ENCODE data around the gene APRT. TPM values are rescaled to one million over a fixed set of nuclear protein-coding genes. Genes with fewer than 3 reads are reported as not detected.

Gene APRT
- total and polyA plus RNA-seq, 10 of the 15 experiments (the other 5 are each of a cell fraction or from before 2014, with no cell fraction given) = 30.6 to 495 (median 166) TPM

- 0 out of 2 replicates have a peak, but pooled peaks have one; percentile 30 for TF ChIP-seq RELB (IDR thresholded peaks at IDR 0.05; ENCODE audit: low read depth)
- TF ChIP-seq USF2 (IDR thresholded peaks at IDR 0.05; ENCODE audit: borderline replicate concordance, low read depth, low read length) = no peak
- TF ChIP-seq PML (IDR thresholded peaks at IDR 0.05; ENCODE audit: low read length) = no peak
- TF ChIP-seq MXI1 (IDR thresholded peaks at IDR 0.05; ENCODE audit: low read depth, low read length) = 0 out of 2 replicates have a peak, but pooled peaks have one; percentile 51
- no peak for TF ChIP-seq NFIC (IDR thresholded peaks at IDR 0.05; ENCODE audit: low read depth, low read length)
- TF ChIP-seq, protein P1, sequence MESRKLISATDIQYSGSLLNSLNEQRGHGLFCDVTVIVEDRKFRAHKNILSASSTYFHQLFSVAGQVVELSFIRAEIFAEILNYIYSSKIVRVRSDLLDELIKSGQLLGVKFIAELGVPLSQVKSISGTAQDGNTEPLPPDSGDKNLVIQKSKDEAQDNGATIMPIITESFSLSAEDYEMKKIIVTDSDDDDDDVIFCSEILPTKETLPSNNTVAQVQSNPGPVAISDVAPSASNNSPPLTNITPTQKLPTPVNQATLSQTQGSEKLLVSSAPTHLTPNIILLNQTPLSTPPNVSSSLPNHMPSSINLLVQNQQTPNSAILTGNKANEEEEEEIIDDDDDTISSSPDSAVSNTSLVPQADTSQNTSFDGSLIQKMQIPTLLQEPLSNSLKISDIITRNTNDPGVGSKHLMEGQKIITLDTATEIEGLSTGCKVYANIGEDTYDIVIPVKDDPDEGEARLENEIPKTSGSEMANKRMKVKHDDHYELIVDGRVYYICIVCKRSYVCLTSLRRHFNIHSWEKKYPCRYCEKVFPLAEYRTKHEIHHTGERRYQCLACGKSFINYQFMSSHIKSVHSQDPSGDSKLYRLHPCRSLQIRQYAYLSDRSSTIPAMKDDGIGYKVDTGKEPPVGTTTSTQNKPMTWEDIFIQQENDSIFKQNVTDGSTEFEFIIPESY (IDR thresholded peaks at IDR 0.05) = no peak
- TF ChIP-seq IKZF1 (conservative IDR thresholded peaks at IDR 0.05) = peak; percentile 62
- TF ChIP-seq CUX1 (IDR thresholded peaks at IDR 0.05; ENCODE audit: insufficient replicate concordance, low read depth, low read length) = no peak
- TF ChIP-seq, protein P2, sequence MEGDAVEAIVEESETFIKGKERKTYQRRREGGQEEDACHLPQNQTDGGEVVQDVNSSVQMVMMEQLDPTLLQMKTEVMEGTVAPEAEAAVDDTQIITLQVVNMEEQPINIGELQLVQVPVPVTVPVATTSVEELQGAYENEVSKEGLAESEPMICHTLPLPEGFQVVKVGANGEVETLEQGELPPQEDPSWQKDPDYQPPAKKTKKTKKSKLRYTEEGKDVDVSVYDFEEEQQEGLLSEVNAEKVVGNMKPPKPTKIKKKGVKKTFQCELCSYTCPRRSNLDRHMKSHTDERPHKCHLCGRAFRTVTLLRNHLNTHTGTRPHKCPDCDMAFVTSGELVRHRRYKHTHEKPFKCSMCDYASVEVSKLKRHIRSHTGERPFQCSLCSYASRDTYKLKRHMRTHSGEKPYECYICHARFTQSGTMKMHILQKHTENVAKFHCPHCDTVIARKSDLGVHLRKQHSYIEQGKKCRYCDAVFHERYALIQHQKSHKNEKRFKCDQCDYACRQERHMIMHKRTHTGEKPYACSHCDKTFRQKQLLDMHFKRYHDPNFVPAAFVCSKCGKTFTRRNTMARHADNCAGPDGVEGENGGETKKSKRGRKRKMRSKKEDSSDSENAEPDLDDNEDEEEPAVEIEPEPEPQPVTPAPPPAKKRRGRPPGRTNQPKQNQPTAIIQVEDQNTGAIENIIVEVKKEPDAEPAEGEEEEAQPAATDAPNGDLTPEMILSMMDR (IDR thresholded peaks at IDR 0.05 in 2 of 3, conservative IDR thresholded peaks at IDR 0.05 in 1 of 3; ENCODE audit: control insufficient read depth in 2 of 3, extremely low read depth in 1 of 3, insufficient read depth in 1 of 3, low read depth in 3 of 3, low read length in 3 of 3) = peak; percentile 45 to 64 (median 49)
- TF ChIP-seq ZNF592 (IDR thresholded peaks at IDR 0.05) = no peak
- TF ChIP-seq HCFC1 (IDR thresholded peaks at IDR 0.05; ENCODE audit: low read length) = no peak
These were observed 27.5 kb downstream of the APRT start (continued) for GRCh38 chr16:88784074-88784855.

All from GM12878 (cell line).